ENCODE measurements around the gene YIF1A. TPM values are rescaled to one million over a fixed set of nuclear protein-coding genes. Genes with fewer than 3 reads are reported as not detected.

Gene YIF1A
- total RNA-seq, 1 donor = 182 TPM

GRCh38 chr11:66275396-66275795 lies 13.5 kb downstream of the YIF1A start:
- H3K36me3 ChIP-seq (ENCODE audit: insufficient read depth, low read length) = peaks cover 44% of the 10 kb centered on the region
- peaks cover 6% of the 10 kb centered on the region for H3K27me3 ChIP-seq (ENCODE audit: insufficient read depth, low read length)
- no peak for TF ChIP-seq CTCF (IDR thresholded peaks at IDR 0.05; ENCODE audit: extremely low read depth, low read depth, low read length)
- H3K9me3 ChIP-seq (ENCODE audit: low read depth, low read length) = no peaks in the 10 kb centered on the region
- H2AFZ ChIP-seq (ENCODE audit: low read length) = no peak overlapping the region
- H3K27ac ChIP-seq (ENCODE audit: low read depth, low read length) = no peak overlapping the region
- DNase-seq (ENCODE audit: insufficient read length, low spot score, missing footprints) = no peak
- no peaks in the 10 kb centered on the region for H3K4me1 ChIP-seq (ENCODE audit: insufficient read depth, low read length)
- peaks cover 32% of the 10 kb centered on the region for H4K20me1 ChIP-seq (ENCODE audit: insufficient read depth, low read length)
- H3K79me2 ChIP-seq (ENCODE audit: insufficient read depth, low read length) = peaks cover 17% of the 10 kb centered on the region
- H3K4me2 ChIP-seq (ENCODE audit: insufficient read depth, low read length) = no peak overlapping the region
- H3K4me3 ChIP-seq (ENCODE audit: insufficient read depth, low read length) = no peak overlapping the region

GRCh38 chr11:66274219-66274618 lies 14.7 kb downstream of the YIF1A start:
- Histone ChIP-seq H3K27me3 (ENCODE audit: insufficient read depth, low read length) (peaks cover 5% of the 10 kb centered on the region), H2AFZ (ENCODE audit: low read length) (no peak overlapping the region), H3K79me2 (ENCODE audit: insufficient read depth, low read length) (peaks cover 29% of the 10 kb centered on the region), H3K9me3 (ENCODE audit: low read depth, low read length) (no peaks in the 10 kb centered on the region), H3K4me3 (ENCODE audit: insufficient read depth, low read length) (no peak overlapping the region), H3K27ac (ENCODE audit: low read depth, low read length) (no peak overlapping the region), H3K4me1 (ENCODE audit: insufficient read depth, low read length) (peaks cover 8% of the 10 kb centered on the region), H3K4me2 (ENCODE audit: insufficient read depth, low read length) (no peak overlapping the region), H4K20me1 (ENCODE audit: insufficient read depth, low read length) (peaks cover 43% of the 10 kb centered on the region), H3K36me3 (ENCODE audit: insufficient read depth, low read length) (peaks cover 44% of the 10 kb centered on the region)
- TF ChIP-seq CTCF (IDR thresholded peaks at IDR 0.05; ENCODE audit: extremely low read depth, low read depth, low read length) = no peak
- no peak for DNase-seq (ENCODE audit: insufficient read length, low spot score, missing footprints)

GRCh38 chr11:66272596-66272995 lies 16.3 kb downstream of the YIF1A start:
- TF ChIP-seq CTCF (IDR thresholded peaks at IDR 0.05; ENCODE audit: extremely low read depth, low read depth, low read length) = no peak

GRCh38 chr11:66271816-66272215 lies 17.1 kb downstream of the YIF1A start:
- no peak overlapping the region for H3K4me3 ChIP-seq (ENCODE audit: insufficient read depth, low read length)
- no peak overlapping the region for H2AFZ ChIP-seq (ENCODE audit: low read length)
- peaks cover 20% of the 10 kb centered on the region for H3K4me1 ChIP-seq (ENCODE audit: insufficient read depth, low read length)
- H3K4me2 ChIP-seq (ENCODE audit: insufficient read depth, low read length) = no peak overlapping the region
- H3K27ac ChIP-seq (ENCODE audit: low read depth, low read length) = no peak overlapping the region
- no peak for DNase-seq (ENCODE audit: insufficient read length, low spot score, missing footprints)
- no peaks in the 10 kb centered on the region for H3K27me3 ChIP-seq (ENCODE audit: insufficient read depth, low read length)
- no peak for TF ChIP-seq CTCF (IDR thresholded peaks at IDR 0.05; ENCODE audit: extremely low read depth, low read depth, low read length)
- H3K36me3 ChIP-seq (ENCODE audit: insufficient read depth, low read length) = peaks cover 44% of the 10 kb centered on the region
- peaks cover 41% of the 10 kb centered on the region for H4K20me1 ChIP-seq (ENCODE audit: insufficient read depth, low read length)
- no peaks in the 10 kb centered on the region for H3K9me3 ChIP-seq (ENCODE audit: low read depth, low read length)
- H3K79me2 ChIP-seq (ENCODE audit: insufficient read depth, low read length) = peaks cover 37% of the 10 kb centered on the region

More at GRCh38 chr11:66272596-66272995, 16.3 kb downstream of the YIF1A start:
- Histone ChIP-seq H3K79me2 (ENCODE audit: insufficient read depth, low read length) (peaks cover 37% of the 10 kb centered on the region), H3K4me3 (ENCODE audit: insufficient read depth, low read length) (no peak overlapping the region), H3K36me3 (ENCODE audit: insufficient read depth, low read length) (peaks cover 44% of the 10 kb centered on the region), H3K4me2 (ENCODE audit: insufficient read depth, low read length) (no peak overlapping the region), H2AFZ (ENCODE audit: low read length) (no peak overlapping the region), H3K9me3 (ENCODE audit: low read depth, low read length) (no peaks in the 10 kb centered on the region), H3K27me3 (ENCODE audit: insufficient read depth, low read length) (no peaks in the 10 kb centered on the region), H4K20me1 (ENCODE audit: insufficient read depth, low read length) (peaks cover 45% of the 10 kb centered on the region), H3K4me1 (ENCODE audit: insufficient read depth, low read length) (peaks cover 16% of the 10 kb centered on the region), H3K27ac (ENCODE audit: low read depth, low read length) (no peak overlapping the region)
- no peak for DNase-seq (ENCODE audit: insufficient read length, low spot score, missing footprints)
